Hepatocyte (in vitro differentiated cells): Measurements from ENCODE around the gene SF3B3. TPM values are rescaled to one million over a fixed set of nuclear protein-coding genes. Genes with fewer than 3 reads are reported as not detected.
A peak's percentile ranks its signal among the peaks of the same experiment; 100 is the strongest.
"Not testable (repeated sequence)": the region's sequence is repeated elsewhere in the genome, so short reads cannot be mapped to it uniquely, and the experiment has no call there.

ENCODE experiments used
- DNase-seq: peaks from one replicate; pipeline ENCODE4 v3.0.0-alpha.2; 2016; ENCODE audit warnings: low spot score
- H2AFZ ChIP-seq: fragments of 200-600 bp; sonication (generic); 2 replicates; pipeline ENCODE4 v1.6.0; 2016; ENCODE audit warnings: antibody characterized with exemption, mild to moderate bottlenecking
- H3K27ac ChIP-seq: fragments of 200-600 bp; sonication (generic); 2 replicates; pipeline ENCODE4 v1.5.1; 2016; ENCODE audit warnings: mild to moderate bottlenecking
- H3K27me3 ChIP-seq: fragments of 200-600 bp; sonication (generic); 2 replicates; pipeline ENCODE4 v1.6.1; 2016
- H3K36me3 ChIP-seq: fragments of 200-600 bp; sonication (generic); replicated peaks from 2 replicates; pipeline ENCODE4 v1.5.1; 2016; ENCODE audit warnings: low read depth; ENCODE audit not compliant: insufficient read depth
- H3K4me1 ChIP-seq: fragments of 200-600 bp; sonication (generic); 2 replicates; pipeline ENCODE4 v1.5.1; 2016; ENCODE audit warnings: mild to moderate bottlenecking, moderate library complexity; ENCODE audit not compliant: insufficient read depth
- H3K4me2 ChIP-seq: fragments of 200-600 bp; sonication (generic); 2 replicates; pipeline ENCODE4 v1.6.0; 2016
- H3K4me3 ChIP-seq: fragments of 200-600 bp; sonication (generic); 2 replicates; pipeline ENCODE4 v1.5.1; 2016; ENCODE audit warnings: mild to moderate bottlenecking
- H3K79me2 ChIP-seq: fragments of 200-600 bp; sonication (generic); 2 replicates; pipeline ENCODE4 v1.6.0; 2017; ENCODE audit warnings: mild to moderate bottlenecking
- H3K9me2 ChIP-seq: fragments of 200-600 bp; sonication (generic); replicated peaks from 2 replicates; pipeline ENCODE4 v1.6.0; 2017; ENCODE audit warnings: mild to moderate bottlenecking; ENCODE audit not compliant: insufficient read depth
- H3K9me3 ChIP-seq: fragments of 200-600 bp; sonication (generic); 2 replicates; pipeline ENCODE4 v1.5.1; 2016; ENCODE audit warnings: low read depth, mild to moderate bottlenecking
- H4K20me1 ChIP-seq: fragments of 200-600 bp; sonication (generic); 2 replicates; pipeline ENCODE4 v1.6.0; 2016; ENCODE audit warnings: mild to moderate bottlenecking; ENCODE audit not compliant: insufficient read depth, poor library complexity, severe bottlenecking
- CTCF ChIP-seq: fragments of 200-600 bp; sonication (generic); IDR thresholded peaks from 2 replicates; pipeline ENCODE4 v1.5.1; 2016; ENCODE audit warnings: antibody characterized with exemption, mild to moderate bottlenecking; ENCODE audit not compliant: poor library complexity
- EZH2 ChIP-seq: fragments of 200-600 bp; sonication (generic); IDR thresholded peaks from 2 replicates; pipeline ENCODE4 v1.6.1; 2016; ENCODE audit warnings: antibody characterized with exemption, mild to moderate bottlenecking, borderline replicate concordance
- EZH2phosphoT487 ChIP-seq: fragments of 200-600 bp; sonication (generic); IDR thresholded peaks from one replicate; pipeline ENCODE4 v1.6.1; 2018; ENCODE audit warnings: antibody characterized with exemption, mild to moderate bottlenecking, low read depth, moderate library complexity; ENCODE audit not compliant: unreplicated experiment, severe bottlenecking
- WGBS: methylation state at CpG from one replicate; pipeline ENCODE4 v1.1.6; 2016; ENCODE audit warnings: low lambda C conversion rate; ENCODE audit errors: missing lambda C conversion rate; 5-methylcytosine and 5-hydroxymethylcytosine counted together
- polyA plus RNA-seq: library from polyadenylated mRNA; unstranded; fragments of >200 nt; fragmentation: Nextera tagmentation; extraction: Ambion mirVana; gene quantifications from 2 replicates; pipeline ENCODE4 v1.2.1, GENCODE V29; 2016
- total RNA-seq: library from RNA; depleted of rRNA; stranded (reverse); fragments of >200 nt; gene quantifications from 2 replicates; pipeline ENCODE4 v1.2.3, GENCODE V29; 2014

The SF3B3 gene
- total and polyA plus RNA-seq, 2 experiments from 2014 or later: 147 to 171 TPM

DNA sequence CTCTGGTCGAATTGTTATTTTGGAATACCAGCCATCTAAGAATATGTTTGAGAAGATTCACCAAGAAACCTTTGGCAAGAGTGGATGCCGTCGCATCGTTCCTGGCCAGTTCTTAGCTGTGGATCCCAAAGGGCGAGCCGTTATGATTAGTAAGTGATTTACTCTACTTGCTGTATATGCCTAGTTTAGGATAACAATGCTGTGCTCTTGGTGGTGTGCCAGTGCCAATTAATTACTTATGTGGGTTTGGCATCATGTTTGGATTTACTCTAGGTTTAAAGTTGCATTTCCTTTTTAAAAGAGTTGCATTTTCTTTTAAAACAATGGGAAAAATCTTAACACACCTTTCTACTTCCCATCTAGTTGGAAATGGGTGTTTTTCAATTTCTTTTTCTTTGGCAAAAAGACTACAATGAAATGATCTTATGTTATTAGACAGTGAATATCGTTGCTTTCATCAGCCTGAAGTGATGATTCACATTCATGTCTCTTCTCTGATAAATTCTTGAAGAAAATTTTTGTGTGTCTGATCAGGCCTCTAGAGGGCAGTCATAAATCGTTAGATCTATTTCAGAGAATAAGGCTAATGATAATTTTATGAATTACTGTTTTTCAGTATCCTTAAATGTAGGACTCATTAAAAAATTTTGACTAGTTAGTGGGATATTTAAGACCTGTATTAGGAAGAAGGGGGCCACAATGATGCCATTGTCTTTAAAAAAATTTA is 5.6 kb downstream of the SF3B3 start:
- H3K4me2 ChIP-seq: no peak overlapping the region
- H3K9me2 ChIP-seq: no peaks in the 10 kb centered on the region
- no peaks in the 10 kb centered on the region for H3K27me3 ChIP-seq
- H3K36me3 ChIP-seq: no peaks in the 10 kb centered on the region
- H3K79me2 ChIP-seq: peaks cover 94% of the 10 kb centered on the region
- no peak overlapping the region for H3K27ac ChIP-seq
- peak; percentile 43 for DNase-seq
- no peak overlapping the region for H3K4me3 ChIP-seq
- peaks cover 50% of the 10 kb centered on the region for H4K20me1 ChIP-seq
- H3K9me3 ChIP-seq: no peaks in the 10 kb centered on the region
- WGBS: 87% methylated on average over 8 of the region's 8 CpGs
- peaks cover 23% of the 10 kb centered on the region for H3K4me1 ChIP-seq
- TF ChIP-seq CTCF: peak; percentile 61
- no peak for TF ChIP-seq EZH2
- no peak overlapping the region for H2AFZ ChIP-seq

DNA sequence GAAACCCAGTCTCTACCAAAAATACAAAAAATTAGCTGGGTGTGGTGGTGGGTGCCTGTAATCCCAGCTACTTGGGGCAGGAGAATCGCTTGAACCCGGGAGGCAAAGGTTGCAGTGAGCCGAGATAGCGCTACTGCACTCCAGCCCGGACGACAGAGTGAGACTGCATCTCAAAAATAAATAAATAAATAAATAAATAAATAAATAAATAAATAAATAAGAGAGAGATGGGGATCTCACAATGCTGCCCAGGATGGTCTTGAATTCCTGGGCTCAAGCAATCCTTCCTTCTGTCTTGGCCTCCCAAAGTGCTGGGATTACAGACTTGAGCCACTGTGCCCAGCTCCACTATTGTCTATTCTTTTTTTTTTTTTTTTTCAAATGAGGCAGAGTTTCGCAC is 6.3 kb downstream of the SF3B3 start:
- not testable (repeated sequence) for H3K4me2 ChIP-seq, H3K4me3 ChIP-seq, H2AFZ ChIP-seq, H3K27ac ChIP-seq, H3K9me3 ChIP-seq, H3K36me3 ChIP-seq, H3K27me3 ChIP-seq, DNase-seq, H3K9me2 ChIP-seq
- H3K79me2 ChIP-seq: peaks cover 94% of the 10 kb centered on the region
- WGBS: 100% methylated on average over 1 of the region's 7 CpGs
- peaks cover 49% of the 10 kb centered on the region for H4K20me1 ChIP-seq
- H3K4me1 ChIP-seq: peaks cover 22% of the 10 kb centered on the region

GRCh38 chr16:70534971-70535370 is 11.4 kb downstream of the SF3B3 start:
- Histone ChIP-seq H3K79me2 (peaks cover 94% of the 10 kb centered on the region), H3K4me1 (no peaks in the 10 kb centered on the region), H3K27me3 (no peaks in the 10 kb centered on the region), H2AFZ (no peak overlapping the region), H3K36me3 (no peaks in the 10 kb centered on the region), H3K4me3 (no peak overlapping the region), H3K9me3 (no peaks in the 10 kb centered on the region), H3K4me2 (no peak overlapping the region), H3K9me2 (no peaks in the 10 kb centered on the region), H3K27ac (no peak overlapping the region), H4K20me1 (peaks cover 10% of the 10 kb centered on the region)
- DNase-seq: no peak
- WGBS: 83% methylated on average over 2 of the region's 2 CpGs
- no peak for TF ChIP-seq EZH2
- no peak for TF ChIP-seq EZH2phosphoT487
- no peak for TF ChIP-seq CTCF

GRCh38 chr16:70540994-70541393 is 17.4 kb downstream of the SF3B3 start:
- no peak overlapping the region for H3K4me2 ChIP-seq
- no peaks in the 10 kb centered on the region for H3K27me3 ChIP-seq
- H3K4me1 ChIP-seq: no peaks in the 10 kb centered on the region
- TF ChIP-seq CTCF (no peak), EZH2 (no peak), EZH2phosphoT487 (no peak)
- H3K9me3 ChIP-seq: no peaks in the 10 kb centered on the region
- no peak overlapping the region for H3K27ac ChIP-seq
- no peak for DNase-seq
- H3K4me3 ChIP-seq: no peak overlapping the region
- peaks cover 93% of the 10 kb centered on the region for H3K79me2 ChIP-seq
- H3K36me3 ChIP-seq: peaks cover 4% of the 10 kb centered on the region
- H2AFZ ChIP-seq: no peak overlapping the region
- WGBS: 80% methylated on average over 3 of the region's 3 CpGs
- no peaks in the 10 kb centered on the region for H3K9me2 ChIP-seq
- peaks cover 13% of the 10 kb centered on the region for H4K20me1 ChIP-seq
